H1 (cell line): ENCODE measurements around the gene SYNJ2. TPM values are rescaled to one million over a fixed set of nuclear protein-coding genes. Genes with fewer than 3 reads are reported as not detected.

Source experiments
- CTCF ChIA-PET: fragments of 300-600 bp; sonication (Branson Sonifier 250); formaldehyde crosslinking; loops from one replicate; lab custom pipeline; 2021; ENCODE audit not compliant: partially characterized antibody; lab: Charles Lee
- POLR2A ChIA-PET: fragments of 300-600 bp; sonication (Branson Sonifier 250); formaldehyde crosslinking; loops from one replicate; lab custom pipeline; 2021; ENCODE audit warnings: inconsistent platforms; ENCODE audit not compliant: partially characterized antibody; lab: Charles Lee
- DNase-seq, 2 experiments: peaks; one replicate each; pipeline versions ENCODE4 v3.0.0 to v3.0.0-alpha.2; 2010 to 2022; ENCODE audit warnings: low spot score in 2 of 2, low read depth in 1 of 2, mixed read lengths in 1 of 2
- FAIRE-seq: peaks from 2 replicates; lab custom pipeline; 2011; peaks lifted over from hg19 to GRCh38; lab: Jason Lieb, UNC
- H2AFZ ChIP-seq: 2 replicates; pipeline ENCODE4 v1.8.1; 2012; ENCODE audit warnings: low read length, inconsistent platforms
- H2AK5ac ChIP-seq: 2 replicates; pipeline ENCODE4 v1.6.1; 2013; ENCODE audit warnings: low read depth, low read length
- H2BK120ac ChIP-seq: replicated peaks from 2 replicates; pipeline ENCODE3; 2013; ENCODE audit warnings: low read depth, low read length, inconsistent platforms
- H2BK12ac ChIP-seq: 2 replicates; pipeline ENCODE4 v1.6.1; 2013; ENCODE audit warnings: low read depth, low read length
- H2BK15ac ChIP-seq: 2 replicates; pipeline ENCODE4 v1.6.1; 2013; ENCODE audit warnings: low read length
- H2BK20ac ChIP-seq: 2 replicates; pipeline ENCODE4 v1.6.1; 2013; ENCODE audit warnings: low read length
- H2BK5ac ChIP-seq: 2 replicates; pipeline ENCODE4 v1.6.1; 2013; ENCODE audit warnings: low read depth, low read length
- H3K14ac ChIP-seq: 2 replicates; pipeline ENCODE4 v1.6.1; 2013; ENCODE audit warnings: inconsistent platforms; ENCODE audit not compliant: insufficient read length
- H3K18ac ChIP-seq: 2 replicates; pipeline ENCODE4 v1.6.1; 2013; ENCODE audit warnings: low read length; ENCODE audit errors: extremely low read depth
- H3K23ac ChIP-seq: 2 replicates; pipeline ENCODE4 v1.6.1; 2013; ENCODE audit warnings: inconsistent platforms; ENCODE audit not compliant: insufficient read length
- H3K23me2 ChIP-seq: 2 replicates; pipeline ENCODE4 v1.6.1; 2013; ENCODE audit warnings: low read depth, low read length
- H3K27ac ChIP-seq: 2 replicates; pipeline ENCODE4 v1.6.1; 2011; ENCODE audit warnings: low read depth, low read length, inconsistent platforms
- H3K27me3 ChIP-seq, 4 experiments: replicated peaks in 1 of 4; 1 replicate in 1 of 4; 2 replicates in 3 of 4; pipeline versions ENCODE4 v1.6.1 to v1.8.1; 2011 to 2013; ENCODE audit warnings: low read length in 3 of 4, mild to moderate bottlenecking in 3 of 4, inconsistent platforms in 2 of 4, mixed read lengths in 2 of 4, moderate library complexity in 1 of 4; ENCODE audit not compliant: control insufficient read depth in 3 of 4, insufficient read depth in 3 of 4; ENCODE audit errors: extremely low read depth in 1 of 4
- H3K36me3 ChIP-seq, 4 experiments: 2 replicates each; pipeline versions ENCODE4 v1.6.1 to v1.8.1; 2011 to 2013; ENCODE audit warnings: mild to moderate bottlenecking in 4 of 4, low read length in 3 of 4, moderate library complexity in 2 of 4, control low read depth in 1 of 4, inconsistent platforms in 1 of 4; ENCODE audit not compliant: insufficient read depth in 4 of 4, control insufficient read depth in 2 of 4
- H3K4ac ChIP-seq: replicated peaks from 2 replicates; pipeline ENCODE3; 2013; ENCODE audit warnings: low read length, low read depth, mixed read lengths, inconsistent platforms; ENCODE audit not compliant: insufficient read length
- H3K4me1 ChIP-seq, 4 experiments: replicated peaks in 1 of 4; 1 replicate in 1 of 4; 2 replicates in 3 of 4; pipeline versions ENCODE4 v1.6.1 to v1.8.1; 2011 to 2013; ENCODE audit warnings: low read length in 3 of 4, inconsistent platforms in 2 of 4, mixed read lengths in 1 of 4; ENCODE audit not compliant: insufficient read depth in 4 of 4, control insufficient read depth in 3 of 4
- H3K4me2 ChIP-seq, 2 experiments: 2 replicates each; pipeline versions ENCODE4 v1.6.1 to v1.8.1; 2011 to 2013; ENCODE audit warnings: low read depth in 2 of 2, low read length in 2 of 2, control low read depth in 1 of 2, inconsistent platforms in 1 of 2, mild to moderate bottlenecking in 1 of 2; ENCODE audit not compliant: insufficient read depth in 1 of 2
- H3K4me3 ChIP-seq, 4 experiments: fragments of 200-600, 300-600 bp in 1 of 4; sonication (generic), shearing (Covaris generic), sonication (Bioruptor Twin) in 1 of 4; 2 replicates each; pipeline versions ENCODE4 v1.5.1 to v1.8.1; 2011 to 2016; ENCODE audit warnings: low read length in 4 of 4, low read depth in 3 of 4, control low read depth in 2 of 4, inconsistent platforms in 2 of 4, mild to moderate bottlenecking in 2 of 4, mixed read lengths in 1 of 4, moderate library complexity in 1 of 4; ENCODE audit not compliant: insufficient read depth in 2 of 4; ENCODE audit errors: extremely low read depth in 1 of 4
- H3K56ac ChIP-seq: replicated peaks from 2 replicates; pipeline ENCODE3; 2013; ENCODE audit warnings: low read depth, mild to moderate bottlenecking, mixed read lengths, low read length, inconsistent platforms; ENCODE audit not compliant: insufficient read length
- H3K79me1 ChIP-seq: 2 replicates; pipeline ENCODE4 v1.6.1; 2013; ENCODE audit warnings: low read depth, low read length, control low read depth
- H3K79me2 ChIP-seq, 2 experiments: 2 replicates each; pipeline versions ENCODE4 v1.6.1 to v1.8.1; 2012 to 2013; ENCODE audit warnings: low read length in 2 of 2, mild to moderate bottlenecking in 2 of 2, inconsistent platforms in 1 of 2; ENCODE audit not compliant: insufficient read depth in 2 of 2, control insufficient read depth in 1 of 2
- H3K9ac ChIP-seq, 4 experiments: replicated peaks in 1 of 4; 1 replicate in 1 of 4; 2 replicates in 3 of 4; pipeline versions ENCODE4 v1.6.1 to v1.8.1; 2011 to 2013; ENCODE audit warnings: low read depth in 3 of 4, low read length in 3 of 4, control low read depth in 2 of 4, mild to moderate bottlenecking in 2 of 4, moderate library complexity in 2 of 4, inconsistent platforms in 1 of 4; ENCODE audit errors: extremely low read depth in 1 of 4
- H3K9me3 ChIP-seq, 2 experiments: 2 replicates each; pipeline versions ENCODE4 v1.6.1 to v1.8.1; 2012 to 2013; ENCODE audit warnings: mild to moderate bottlenecking in 2 of 2, moderate library complexity in 2 of 2, control low read depth in 1 of 2, inconsistent platforms in 1 of 2, low read depth in 1 of 2, low read length in 1 of 2, mixed read lengths in 1 of 2; ENCODE audit not compliant: insufficient read depth in 2 of 2
- H4K20me1 ChIP-seq, 2 experiments: replicated peaks in 1 of 2; 2 replicates each; pipeline versions ENCODE3 to v1.8.1; 2011 to 2013; ENCODE audit warnings: inconsistent platforms in 2 of 2, low read length in 2 of 2, mild to moderate bottlenecking in 1 of 2; ENCODE audit not compliant: insufficient read depth in 2 of 2, control insufficient read depth in 1 of 2
- H4K5ac ChIP-seq: 2 replicates; pipeline ENCODE4 v1.6.1; 2013; ENCODE audit warnings: low read length, low read depth, mixed read lengths, inconsistent platforms; ENCODE audit not compliant: insufficient read length
- H4K8ac ChIP-seq: 2 replicates; pipeline ENCODE4 v1.8.0; 2013; ENCODE audit warnings: mild to moderate bottlenecking, moderate library complexity, low read length, inconsistent platforms; ENCODE audit not compliant: insufficient read depth; ENCODE audit errors: extremely low read depth
- H4K91ac ChIP-seq: replicated peaks from 2 replicates; pipeline ENCODE3; 2013; ENCODE audit warnings: low read length, mixed read lengths, inconsistent platforms; ENCODE audit not compliant: insufficient read length
- ATF2 ChIP-seq: IDR thresholded peaks from 2 replicates; pipeline ENCODE4 v1.6.1; 2012; ENCODE audit warnings: low read length, inconsistent platforms
- EGR1 ChIP-seq: IDR thresholded peaks from 2 replicates; pipeline ENCODE4 v1.6.1; 2011; ENCODE audit warnings: low read depth, low read length, borderline replicate concordance
- EP300 ChIP-seq, 2 experiments: IDR thresholded peaks; 1 replicate in 1 of 2; 2 replicates in 1 of 2; pipeline ENCODE4 v1.6.1; 2011 to 2012; ENCODE audit warnings: low read depth in 2 of 2, low read length in 2 of 2, mild to moderate bottlenecking in 2 of 2, borderline replicate concordance in 1 of 2, inconsistent platforms in 1 of 2, moderate library complexity in 1 of 2
- FOSL1 ChIP-seq: IDR thresholded peaks from 2 replicates; pipeline ENCODE4 v1.6.1; 2011; ENCODE audit warnings: mild to moderate bottlenecking, low read depth, low read length, moderate library complexity; ENCODE audit not compliant: insufficient read depth
- POLR2A ChIP-seq, 2 experiments: IDR thresholded peaks; 1 replicate in 1 of 2; 2 replicates in 1 of 2; pipeline ENCODE4 v1.6.1; 2011; ENCODE audit warnings: low read depth in 2 of 2, low read length in 2 of 2, mild to moderate bottlenecking in 2 of 2; ENCODE audit errors: control extremely low read depth in 1 of 2
- RAD21 ChIP-seq, 2 experiments: IDR thresholded peaks in 1 of 2; conservative IDR thresholded peaks in 1 of 2; 2 replicates each; pipeline ENCODE4 v1.6.1; 2011; ENCODE audit warnings: low read depth in 2 of 2, low read length in 2 of 2, improper control_type of control experiment in 1 of 2, inconsistent platforms in 1 of 2, mild to moderate bottlenecking in 1 of 2, moderate library complexity in 1 of 2
- RBBP5 ChIP-seq: IDR thresholded peaks from 2 replicates; pipeline ENCODE4 v1.7.1; 2012; ENCODE audit warnings: low read depth, mild to moderate bottlenecking, inconsistent platforms, low read length, moderate library complexity, borderline replicate concordance
- RFX5 ChIP-seq: IDR thresholded peaks from 2 replicates; pipeline ENCODE4 v1.6.1; 2011; ENCODE audit warnings: low read depth, low read length, improper control_type of control experiment, borderline replicate concordance
- SAP30 ChIP-seq: fragments of 300-600 bp; sonication (generic); IDR thresholded peaks from 2 replicates; pipeline ENCODE4 v1.7.1; 2012; ENCODE audit warnings: low read length, moderate library complexity, mild to moderate bottlenecking, inconsistent platforms; ENCODE audit not compliant: insufficient read depth, insufficient replicate concordance
- SIRT6 ChIP-seq: IDR thresholded peaks from one replicate; pipeline ENCODE4 v1.7.1; 2012; ENCODE audit warnings: low read length, inconsistent platforms
- TCF12 ChIP-seq: IDR thresholded peaks from 2 replicates; pipeline ENCODE4 v1.6.1; 2011; ENCODE audit warnings: low read depth, mild to moderate bottlenecking, low read length
- TEAD4 ChIP-seq: IDR thresholded peaks from 2 replicates; pipeline ENCODE4 v1.6.1; 2012; ENCODE audit warnings: low read depth, low read length, inconsistent platforms, mixed read lengths
- WGBS, 2 experiments: shearing (Covaris generic) in 1 of 2; methylation state at CpG; one replicate each; pipeline versions ENCODE4 v1.1.6 to v1.1.7; 2013 to 2015; ENCODE audit warnings: low lambda C conversion rate in 2 of 2, mixed read lengths in 2 of 2, inconsistent platforms in 1 of 2, low coverage in 1 of 2, missing lambda C conversion rate in 1 of 2; ENCODE audit not compliant: insufficient replicate concordance in 2 of 2, insufficient coverage in 1 of 2, insufficient read length in 1 of 2; ENCODE audit errors: extremely low coverage in 1 of 2, missing lambda C conversion rate in 1 of 2; 5-methylcytosine and 5-hydroxymethylcytosine counted together
- polyA plus RNA-seq, 7 experiments: library from polyadenylated mRNA; depleted of rRNA in 3 of 7; stranded (reverse) in 5 of 7; unstranded in 2 of 7; fragments of >200 nt in 5 of 7; fragments of 200-250 nt in 2 of 7; gene quantifications; 1 replicate in 5 of 7; 2 replicates in 1 of 7; 4 replicates in 1 of 7; pipeline versions ENCODE4 v1.2.1 to v1.2.3, GENCODE V29; 2011 to 2013; ENCODE audit warnings: missing spikeins in 2 of 7, mixed read lengths in 2 of 7
- total RNA-seq: library from RNA; stranded (reverse); fragmentation: NEBNext Ultra II Directional; extraction: Animal tissue kit (Norgen Biotek cat#: 25700); gene quantifications from 2 replicates; pipeline ENCODE4 v1.2.1, GENCODE V29; 2021

The SYNJ2 gene
- total and polyA plus RNA-seq, 2 of the 8 experiments (the other 6 are each of a cell fraction or from before 2014, with no cell fraction given): 3.7 to 13.9 TPM

GRCh38 chr6:158043008-158043407 is 61.3 kb downstream of the SYNJ2 start:
- H3K9me3 ChIP-seq: no peaks in the 10 kb centered on the region
- ChIA-PET POLR2A (no interaction called here), CTCF (interaction anchor here (0.7 to 2.9 kb wide), 7 partner anchors 11 to 36 kb away, joined by 3 to 9 read pairs (median 4); no protein-coding TSS in a partner anchor)
- H3K4ac ChIP-seq: no peak overlapping the region
- H3K18ac ChIP-seq: no peak overlapping the region
- no peak overlapping the region for H3K9ac ChIP-seq
- H3K4me1 ChIP-seq: peaks cover 0 to 10% (median 6%) of the 10 kb centered on the region in 4 experiments; a peak in 5 of 7 replicates
- H3K79me2 ChIP-seq: no peaks in the 10 kb centered on the region
- no peak overlapping the region for H4K8ac ChIP-seq
- H3K27me3 ChIP-seq: no peaks in the 10 kb centered on the region
- H2BK5ac ChIP-seq: no peak overlapping the region
- H3K79me1 ChIP-seq: no peaks in the 10 kb centered on the region; the same call in 1 of the 2 replicates
- H4K5ac ChIP-seq: no peak overlapping the region
- H2BK12ac ChIP-seq: no peak overlapping the region
- H3K4me2 ChIP-seq: no peak overlapping the region
- H3K4me3 ChIP-seq: no peak overlapping the region
- H2BK120ac ChIP-seq: no peak overlapping the region
- H2AK5ac ChIP-seq: no peak overlapping the region
- H4K20me1 ChIP-seq: peaks cover 2 to 3% of the 10 kb centered on the region in 2 experiments
- DNase-seq: no peak
- no peak for FAIRE-seq
- H3K23me2 ChIP-seq: peaks cover 3% of the 10 kb centered on the region; the same call in 1 of the 2 replicates
- no peak overlapping the region for H3K56ac ChIP-seq
- no peak overlapping the region for H4K91ac ChIP-seq
- no peak overlapping the region for H2AFZ ChIP-seq
- H2BK15ac ChIP-seq: no peak overlapping the region
- no peak overlapping the region for H3K14ac ChIP-seq
- no peak overlapping the region for H3K27ac ChIP-seq
- WGBS, 2 experiments: 92% methylated on average over 14 of the region's 20 CpGs; no CpG with 5 or more reads in 1 of the 2 experiments
- H3K23ac ChIP-seq: no peak overlapping the region
- H3K36me3 ChIP-seq: no peaks in the 10 kb centered on the region
- H2BK20ac ChIP-seq: no peak overlapping the region
- TF ChIP-seq SIRT6 (no peak), POLR2A (IDR thresholded peaks at IDR 0.05; ENCODE audit: control extremely low read depth in 1 of 2, low read depth in 2 of 2, low read length in 2 of 2) (no peak), FOSL1 (no peak), EGR1 (no peak), RAD21 (IDR thresholded peaks at IDR 0.05 in 1 of 2, conservative IDR thresholded peaks at IDR 0.05 in 1 of 2; ENCODE audit: low read depth in 2 of 2, low read length in 2 of 2) (no peak), RBBP5 (no peak), RFX5 (no peak), TEAD4 (no peak), SAP30 (no peak), ATF2 (no peak), EP300 (IDR thresholded peaks at IDR 0.05; ENCODE audit: borderline replicate concordance in 1 of 2, low read depth in 2 of 2, low read length in 2 of 2) (no peak), TCF12 (no peak)
